NT2/D1 (cell line): Measurements from ENCODE around the gene PCAT6.

Experiments used
- DNase-seq: peaks from one replicate; pipeline ENCODE4 v3.0.0-alpha.2; 2011; ENCODE audit warnings: low read depth, low spot score
- H3K27me3 ChIP-seq: 2 replicates; pipeline ENCODE4 v1.6.0; 2011; ENCODE audit warnings: mild to moderate bottlenecking; ENCODE audit not compliant: insufficient read length, insufficient read depth
- H3K36me3 ChIP-seq: 2 replicates; pipeline ENCODE4 v1.6.1; 2011; ENCODE audit warnings: mild to moderate bottlenecking, low read length, mixed read lengths; ENCODE audit not compliant: insufficient read depth, insufficient read length
- H3K4me1 ChIP-seq: 2 replicates; pipeline ENCODE4 v1.5.1; 2011; ENCODE audit not compliant: insufficient read depth, insufficient read length
- H3K4me3 ChIP-seq: 2 replicates; pipeline ENCODE4 v1.5.1; 2011; ENCODE audit warnings: low read depth; ENCODE audit not compliant: insufficient read length
- H3K9ac ChIP-seq: 2 replicates; pipeline ENCODE4 v1.6.0; 2011; ENCODE audit warnings: low read depth; ENCODE audit not compliant: insufficient read length
- H3K9me3 ChIP-seq: 2 replicates; pipeline ENCODE4 v1.5.1; 2011; ENCODE audit warnings: mild to moderate bottlenecking, low read length; ENCODE audit not compliant: insufficient read depth
- SUZ12 ChIP-seq: IDR thresholded peaks from 2 replicates; pipeline ENCODE4 v1.6.1; 2011; ENCODE audit not compliant: insufficient read length, insufficient read depth; ENCODE audit errors: extremely low read depth
- YY1 ChIP-seq: IDR thresholded peaks from 2 replicates; pipeline ENCODE4 v1.6.1; 2011; ENCODE audit not compliant: insufficient read length, insufficient read depth
- ZNF274 ChIP-seq: IDR thresholded peaks from 2 replicates; pipeline ENCODE4 v1.6.1; 2011; ENCODE audit warnings: mild to moderate bottlenecking, low read depth, low read length

PCAT6 gene

DNA sequence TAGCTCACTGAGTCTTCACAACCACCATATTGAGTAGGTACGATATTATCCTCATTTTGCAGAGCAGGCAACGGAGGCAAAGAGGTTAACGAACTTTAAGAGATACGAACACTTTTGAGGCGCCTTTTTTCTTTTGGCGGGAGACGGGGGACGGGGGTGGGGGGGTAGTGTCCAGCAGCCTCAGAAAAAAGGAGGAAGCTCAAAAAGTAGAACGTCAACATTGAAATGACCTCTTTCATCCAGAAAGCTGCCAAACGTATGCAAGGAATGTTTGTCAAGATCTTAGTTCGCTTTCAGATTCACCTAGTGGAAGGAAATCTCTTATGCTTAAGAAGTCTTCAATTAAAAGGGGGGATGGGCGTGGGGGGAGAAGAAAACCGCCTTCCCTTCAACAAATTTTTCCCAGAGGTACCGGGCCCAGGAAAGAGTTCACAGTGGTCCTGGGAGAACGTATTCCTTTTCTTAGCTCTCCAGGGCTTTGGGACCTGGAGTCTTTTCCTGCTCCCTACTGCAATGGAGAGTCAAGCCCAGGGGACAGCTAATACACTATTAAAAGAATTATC is 1.1 kb upstream of the PCAT6 start:
- Histone ChIP-seq H3K4me3 (no peak overlapping the region), H3K4me1 (peaks cover 10% of the 10 kb centered on the region), H3K9me3 (no peaks in the 10 kb centered on the region), H3K9ac (no peak overlapping the region), H3K27me3 (peaks cover 43% of the 10 kb centered on the region), H3K36me3 (no peaks in the 10 kb centered on the region)
- no peak for TF ChIP-seq SUZ12
- TF ChIP-seq ZNF274 = no peak
- no peak for TF ChIP-seq YY1
- no peak for DNase-seq

DNA sequence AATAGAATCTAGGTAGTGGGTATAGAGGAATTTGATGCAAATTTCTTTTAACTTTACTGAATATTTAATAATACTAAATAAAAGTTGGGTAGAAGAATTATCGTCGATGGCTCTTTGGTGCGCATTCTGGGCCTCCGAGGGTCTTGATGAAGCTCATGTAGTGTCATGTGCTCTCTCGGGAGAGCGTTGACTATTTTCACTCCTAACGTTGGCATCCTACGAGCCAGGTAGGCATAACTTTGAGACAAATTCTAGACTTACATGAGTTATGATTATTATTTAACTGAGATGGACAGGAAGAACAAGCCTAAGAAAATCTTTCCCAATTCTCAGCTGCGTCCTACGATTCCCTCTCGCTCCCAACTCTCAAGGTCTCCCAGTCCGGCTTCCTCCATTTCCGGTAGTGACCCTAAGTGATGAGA is 550 bp upstream of the PCAT6 start:
- Histone ChIP-seq H3K27me3 (peaks cover 43% of the 10 kb centered on the region), H3K4me1 (peaks cover 10% of the 10 kb centered on the region), H3K9ac (peak overlapping the region; percentile 72)

DNA sequence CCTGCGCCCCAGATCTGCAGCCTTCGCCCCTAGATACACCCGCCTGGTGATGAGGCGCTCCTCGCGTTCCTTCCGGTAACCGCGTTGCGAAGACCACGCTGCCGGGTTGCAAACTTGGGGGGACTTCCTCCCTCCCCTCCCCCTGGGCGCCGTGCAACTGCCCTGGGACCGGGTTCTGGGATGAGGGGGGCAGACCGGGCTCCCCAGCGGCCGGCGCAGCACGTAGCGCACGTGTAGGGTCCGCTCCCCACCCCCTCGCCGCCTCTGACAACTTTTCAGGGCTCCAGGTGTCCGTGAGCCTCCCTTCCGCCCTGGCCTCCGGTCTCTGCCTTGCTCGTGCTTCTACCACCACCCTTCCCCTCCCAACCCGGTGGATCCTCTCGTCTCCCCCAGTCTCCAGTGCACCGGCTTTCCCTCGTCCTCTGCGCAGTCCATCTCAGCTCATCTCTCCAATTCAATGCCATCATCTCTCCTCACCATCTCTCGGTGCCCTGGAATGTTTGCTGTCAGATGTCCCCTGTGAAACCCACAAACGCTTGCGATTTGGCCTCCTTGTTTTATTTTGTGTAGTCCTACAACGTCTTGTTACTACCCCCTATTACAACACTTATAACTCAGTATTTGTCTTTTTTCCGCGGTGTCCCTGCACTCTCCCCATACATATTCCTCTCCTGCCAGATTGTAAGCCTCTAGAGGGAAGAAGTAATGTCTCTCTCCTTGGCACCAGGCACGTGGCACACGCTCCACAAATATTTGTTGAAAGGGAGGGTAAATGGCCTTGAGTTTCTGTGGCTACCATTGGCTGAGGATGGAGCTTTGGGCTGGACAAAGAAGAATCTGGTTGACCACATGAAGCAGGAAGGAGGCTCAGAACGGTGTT is 782 bp downstream of the PCAT6 start:
- DNase-seq = no peak
- TF ChIP-seq ZNF274 (no peak), SUZ12 (no peak), YY1 (no peak)
- Histone ChIP-seq H3K9me3 (no peaks in the 10 kb centered on the region), H3K4me1 (peaks cover 10% of the 10 kb centered on the region), H3K9ac (peak overlapping the region; percentile 89), H3K36me3 (no peaks in the 10 kb centered on the region), H3K27me3 (peaks cover 43% of the 10 kb centered on the region), H3K4me3 (peak overlapping the region; percentile 87)

More for the DNA sequence above, 550 bp upstream of the PCAT6 start:
- Histone ChIP-seq H3K4me3 (peak overlapping the region; percentile 87), H3K9me3 (no peaks in the 10 kb centered on the region), H3K36me3 (no peaks in the 10 kb centered on the region)
- TF ChIP-seq ZNF274 (no peak), SUZ12 (no peak), YY1 (no peak)
- DNase-seq = no peak

DNA sequence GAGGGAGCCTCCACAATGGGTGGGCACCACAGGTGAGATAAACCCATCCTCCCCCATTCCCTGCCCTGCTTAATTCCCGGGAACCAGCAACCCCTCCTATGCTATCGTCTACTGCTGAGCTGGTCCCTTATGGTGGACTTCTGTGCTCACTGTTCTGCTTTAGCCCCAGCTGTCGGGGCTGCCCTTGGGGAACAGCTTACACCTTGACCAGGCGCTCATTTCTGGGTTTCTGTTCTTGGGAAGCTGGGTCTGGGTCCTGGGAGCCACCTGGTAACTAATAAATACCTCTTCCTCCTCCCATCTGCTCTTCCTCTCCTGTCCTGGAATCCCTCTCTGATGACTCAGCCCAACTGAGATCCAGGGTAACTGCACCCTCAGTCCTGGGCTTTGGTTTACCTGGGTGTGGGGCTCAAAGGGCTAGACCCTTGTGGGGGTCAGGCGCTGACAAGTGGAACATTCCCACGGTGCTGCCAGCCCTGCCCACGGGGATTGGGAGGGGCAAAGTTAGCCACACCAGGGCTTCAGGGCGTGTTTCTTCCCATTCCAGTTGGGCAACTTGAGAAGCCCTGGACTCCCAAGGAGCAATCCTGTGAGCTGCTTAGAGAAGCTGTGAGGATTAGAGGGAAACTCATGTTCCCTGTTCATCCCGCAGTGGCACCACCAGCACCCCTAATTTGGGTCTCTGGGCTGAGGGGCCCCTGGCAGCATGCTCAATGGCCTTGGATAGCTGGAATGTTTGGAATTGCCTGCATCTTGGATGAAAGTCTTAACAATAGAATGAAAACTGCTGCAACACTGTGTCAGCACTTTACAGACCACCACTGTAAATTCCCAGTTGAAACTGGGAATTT is 1.6 kb downstream of the PCAT6 start:
- Histone ChIP-seq H3K36me3 (no peaks in the 10 kb centered on the region), H3K27me3 (peaks cover 43% of the 10 kb centered on the region), H3K9ac (no peak overlapping the region), H3K4me1 (peaks cover 10% of the 10 kb centered on the region), H3K4me3 (no peak overlapping the region), H3K9me3 (no peaks in the 10 kb centered on the region)
- DNase-seq = no peak
- TF ChIP-seq ZNF274 (no peak), YY1 (no peak), SUZ12 (no peak)

DNA sequence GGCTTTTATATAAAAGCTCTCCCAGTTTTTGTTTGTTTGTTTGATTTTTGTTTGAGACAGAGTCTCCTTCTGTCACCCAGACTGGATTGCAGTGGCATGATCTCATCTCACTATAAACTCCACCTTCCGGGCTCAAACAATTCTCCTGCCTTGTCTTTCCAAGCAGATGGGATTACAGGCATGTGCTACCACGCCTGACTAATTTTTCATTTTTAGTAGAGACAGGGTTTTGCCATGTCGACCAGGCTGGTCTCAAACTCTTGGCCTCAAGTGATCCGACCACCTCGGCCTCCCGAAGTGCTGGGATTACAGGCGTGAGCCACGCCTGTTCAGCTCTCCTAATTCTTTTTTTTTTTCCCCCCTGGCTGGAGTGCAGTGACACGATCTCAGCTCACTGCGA is 4.4 kb downstream of the PCAT6 start:
- Histone ChIP-seq H3K9me3 (no peaks in the 10 kb centered on the region), H3K4me3 (no peak overlapping the region), H3K27me3 (peaks cover 22% of the 10 kb centered on the region), H3K36me3 (no peaks in the 10 kb centered on the region), H3K9ac (no peak overlapping the region), H3K4me1 (peaks cover 10% of the 10 kb centered on the region)
- no peak for TF ChIP-seq ZNF274
- TF ChIP-seq SUZ12 = no peak
- no peak for TF ChIP-seq YY1
- no peak for DNase-seq

DNA sequence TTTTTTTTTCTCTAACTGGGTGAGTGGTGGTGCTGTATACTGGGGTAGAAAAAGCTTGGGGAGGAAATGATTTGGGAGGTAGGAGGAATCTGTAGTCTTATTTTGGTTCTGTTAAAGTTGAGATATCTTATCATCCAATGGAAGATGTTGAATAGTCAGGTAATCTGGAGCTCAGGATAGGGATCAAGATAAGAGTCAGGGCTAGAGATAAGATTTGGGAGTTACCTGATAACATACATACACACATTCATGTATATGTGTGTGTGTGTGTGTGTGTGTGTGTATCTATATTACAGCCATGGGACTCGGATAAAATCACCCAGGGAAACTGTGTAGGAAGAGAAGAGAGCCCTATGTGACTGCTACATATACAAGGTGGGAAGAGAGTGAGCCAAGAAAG is 8.1 kb downstream of the PCAT6 start:
- Histone ChIP-seq H3K9me3 (no peaks in the 10 kb centered on the region), H3K27me3 (no peaks in the 10 kb centered on the region), H3K4me3 (no peak overlapping the region), H3K4me1 (no peaks in the 10 kb centered on the region), H3K9ac (no peak overlapping the region), H3K36me3 (no peaks in the 10 kb centered on the region)
- DNase-seq = no peak
- TF ChIP-seq YY1 (no peak), SUZ12 (no peak), ZNF274 (no peak)
